H1 (cell line): ENCODE measurements around the gene SF3B2. TPM values are rescaled to one million over a fixed set of nuclear protein-coding genes. Genes with fewer than 3 reads are reported as not detected.

Experiments used
- CTCF ChIA-PET: fragments of 300-600 bp; sonication (Branson Sonifier 250); formaldehyde crosslinking; loops from one replicate; lab custom pipeline; 2021; ENCODE audit not compliant: partially characterized antibody; lab: Charles Lee
- POLR2A ChIA-PET: fragments of 300-600 bp; sonication (Branson Sonifier 250); formaldehyde crosslinking; loops from one replicate; lab custom pipeline; 2021; ENCODE audit warnings: inconsistent platforms; ENCODE audit not compliant: partially characterized antibody; lab: Charles Lee
- DNase-seq, 2 experiments: peaks; one replicate each; pipeline versions ENCODE4 v3.0.0 to v3.0.0-alpha.2; 2010 to 2022; ENCODE audit warnings: low spot score in 2 of 2, low read depth in 1 of 2, mixed read lengths in 1 of 2
- FAIRE-seq: peaks from 2 replicates; lab custom pipeline; 2011; peaks lifted over from hg19 to GRCh38; lab: Jason Lieb, UNC
- H2AFZ ChIP-seq: 2 replicates; pipeline ENCODE4 v1.8.1; 2012; ENCODE audit warnings: low read length, inconsistent platforms
- H2AK5ac ChIP-seq: 2 replicates; pipeline ENCODE4 v1.6.1; 2013; ENCODE audit warnings: low read depth, low read length
- H2BK120ac ChIP-seq: replicated peaks from 2 replicates; pipeline ENCODE3; 2013; ENCODE audit warnings: low read depth, low read length, inconsistent platforms
- H2BK12ac ChIP-seq: 2 replicates; pipeline ENCODE4 v1.6.1; 2013; ENCODE audit warnings: low read depth, low read length
- H2BK15ac ChIP-seq: 2 replicates; pipeline ENCODE4 v1.6.1; 2013; ENCODE audit warnings: low read length
- H2BK20ac ChIP-seq: 2 replicates; pipeline ENCODE4 v1.6.1; 2013; ENCODE audit warnings: low read length
- H2BK5ac ChIP-seq: 2 replicates; pipeline ENCODE4 v1.6.1; 2013; ENCODE audit warnings: low read depth, low read length
- H3K14ac ChIP-seq: 2 replicates; pipeline ENCODE4 v1.6.1; 2013; ENCODE audit warnings: inconsistent platforms; ENCODE audit not compliant: insufficient read length
- H3K18ac ChIP-seq: 2 replicates; pipeline ENCODE4 v1.6.1; 2013; ENCODE audit warnings: low read length; ENCODE audit errors: extremely low read depth
- H3K23ac ChIP-seq: 2 replicates; pipeline ENCODE4 v1.6.1; 2013; ENCODE audit warnings: inconsistent platforms; ENCODE audit not compliant: insufficient read length
- H3K23me2 ChIP-seq: 2 replicates; pipeline ENCODE4 v1.6.1; 2013; ENCODE audit warnings: low read depth, low read length
- H3K27ac ChIP-seq: 2 replicates; pipeline ENCODE4 v1.6.1; 2011; ENCODE audit warnings: low read depth, low read length, inconsistent platforms
- H3K27me3 ChIP-seq, 4 experiments: replicated peaks in 1 of 4; 1 replicate in 1 of 4; 2 replicates in 3 of 4; pipeline versions ENCODE4 v1.6.1 to v1.8.1; 2011 to 2013; ENCODE audit warnings: low read length in 3 of 4, mild to moderate bottlenecking in 3 of 4, inconsistent platforms in 2 of 4, mixed read lengths in 2 of 4, moderate library complexity in 1 of 4; ENCODE audit not compliant: control insufficient read depth in 3 of 4, insufficient read depth in 3 of 4; ENCODE audit errors: extremely low read depth in 1 of 4
- H3K36me3 ChIP-seq, 4 experiments: 2 replicates each; pipeline versions ENCODE4 v1.6.1 to v1.8.1; 2011 to 2013; ENCODE audit warnings: mild to moderate bottlenecking in 4 of 4, low read length in 3 of 4, moderate library complexity in 2 of 4, control low read depth in 1 of 4, inconsistent platforms in 1 of 4; ENCODE audit not compliant: insufficient read depth in 4 of 4, control insufficient read depth in 2 of 4
- H3K4ac ChIP-seq: replicated peaks from 2 replicates; pipeline ENCODE3; 2013; ENCODE audit warnings: low read length, low read depth, mixed read lengths, inconsistent platforms; ENCODE audit not compliant: insufficient read length
- H3K4me1 ChIP-seq, 4 experiments: replicated peaks in 1 of 4; 1 replicate in 1 of 4; 2 replicates in 3 of 4; pipeline versions ENCODE4 v1.6.1 to v1.8.1; 2011 to 2013; ENCODE audit warnings: low read length in 3 of 4, inconsistent platforms in 2 of 4, mixed read lengths in 1 of 4; ENCODE audit not compliant: insufficient read depth in 4 of 4, control insufficient read depth in 3 of 4
- H3K4me2 ChIP-seq, 2 experiments: 2 replicates each; pipeline versions ENCODE4 v1.6.1 to v1.8.1; 2011 to 2013; ENCODE audit warnings: low read depth in 2 of 2, low read length in 2 of 2, control low read depth in 1 of 2, inconsistent platforms in 1 of 2, mild to moderate bottlenecking in 1 of 2; ENCODE audit not compliant: insufficient read depth in 1 of 2
- H3K4me3 ChIP-seq, 4 experiments: fragments of 200-600, 300-600 bp in 1 of 4; sonication (generic), shearing (Covaris generic), sonication (Bioruptor Twin) in 1 of 4; 2 replicates each; pipeline versions ENCODE4 v1.5.1 to v1.8.1; 2011 to 2016; ENCODE audit warnings: low read length in 4 of 4, low read depth in 3 of 4, control low read depth in 2 of 4, inconsistent platforms in 2 of 4, mild to moderate bottlenecking in 2 of 4, mixed read lengths in 1 of 4, moderate library complexity in 1 of 4; ENCODE audit not compliant: insufficient read depth in 2 of 4; ENCODE audit errors: extremely low read depth in 1 of 4
- H3K56ac ChIP-seq: replicated peaks from 2 replicates; pipeline ENCODE3; 2013; ENCODE audit warnings: low read depth, mild to moderate bottlenecking, mixed read lengths, low read length, inconsistent platforms; ENCODE audit not compliant: insufficient read length
- H3K79me1 ChIP-seq: 2 replicates; pipeline ENCODE4 v1.6.1; 2013; ENCODE audit warnings: low read depth, low read length, control low read depth
- H3K79me2 ChIP-seq, 2 experiments: 2 replicates each; pipeline versions ENCODE4 v1.6.1 to v1.8.1; 2012 to 2013; ENCODE audit warnings: low read length in 2 of 2, mild to moderate bottlenecking in 2 of 2, inconsistent platforms in 1 of 2; ENCODE audit not compliant: insufficient read depth in 2 of 2, control insufficient read depth in 1 of 2
- H3K9ac ChIP-seq, 4 experiments: replicated peaks in 1 of 4; 1 replicate in 1 of 4; 2 replicates in 3 of 4; pipeline versions ENCODE4 v1.6.1 to v1.8.1; 2011 to 2013; ENCODE audit warnings: low read depth in 3 of 4, low read length in 3 of 4, control low read depth in 2 of 4, mild to moderate bottlenecking in 2 of 4, moderate library complexity in 2 of 4, inconsistent platforms in 1 of 4; ENCODE audit errors: extremely low read depth in 1 of 4
- H3K9me3 ChIP-seq, 2 experiments: 2 replicates each; pipeline versions ENCODE4 v1.6.1 to v1.8.1; 2012 to 2013; ENCODE audit warnings: mild to moderate bottlenecking in 2 of 2, moderate library complexity in 2 of 2, control low read depth in 1 of 2, inconsistent platforms in 1 of 2, low read depth in 1 of 2, low read length in 1 of 2, mixed read lengths in 1 of 2; ENCODE audit not compliant: insufficient read depth in 2 of 2
- H4K20me1 ChIP-seq, 2 experiments: replicated peaks in 1 of 2; 2 replicates each; pipeline versions ENCODE3 to v1.8.1; 2011 to 2013; ENCODE audit warnings: inconsistent platforms in 2 of 2, low read length in 2 of 2, mild to moderate bottlenecking in 1 of 2; ENCODE audit not compliant: insufficient read depth in 2 of 2, control insufficient read depth in 1 of 2
- H4K5ac ChIP-seq: 2 replicates; pipeline ENCODE4 v1.6.1; 2013; ENCODE audit warnings: low read length, low read depth, mixed read lengths, inconsistent platforms; ENCODE audit not compliant: insufficient read length
- H4K8ac ChIP-seq: 2 replicates; pipeline ENCODE4 v1.8.0; 2013; ENCODE audit warnings: mild to moderate bottlenecking, moderate library complexity, low read length, inconsistent platforms; ENCODE audit not compliant: insufficient read depth; ENCODE audit errors: extremely low read depth
- H4K91ac ChIP-seq: replicated peaks from 2 replicates; pipeline ENCODE3; 2013; ENCODE audit warnings: low read length, mixed read lengths, inconsistent platforms; ENCODE audit not compliant: insufficient read length
- CHD1 ChIP-seq: IDR thresholded peaks from 2 replicates; pipeline ENCODE4 v1.6.1; 2012; ENCODE audit warnings: low read depth, low read length, improper control_type of control experiment
- CREB1 ChIP-seq: IDR thresholded peaks from 2 replicates; pipeline ENCODE4 v1.6.1; 2012; ENCODE audit warnings: inconsistent platforms
- HDAC6 ChIP-seq: IDR thresholded peaks from one replicate; pipeline ENCODE4 v1.7.1; 2012; ENCODE audit warnings: low read depth, mild to moderate bottlenecking, inconsistent platforms, low read length, moderate library complexity
- JUN ChIP-seq: IDR thresholded peaks from 2 replicates; pipeline ENCODE4 v1.6.1; 2011; ENCODE audit warnings: low read depth, mild to moderate bottlenecking, improper control_type of control experiment, low read length
- RFX5 ChIP-seq: IDR thresholded peaks from 2 replicates; pipeline ENCODE4 v1.6.1; 2011; ENCODE audit warnings: low read depth, low read length, improper control_type of control experiment, borderline replicate concordance
- SP1 ChIP-seq: IDR thresholded peaks from 2 replicates; pipeline ENCODE4 v1.6.1; 2011; ENCODE audit warnings: low read depth, low read length
- SP2 ChIP-seq: IDR thresholded peaks from 2 replicates; pipeline ENCODE4 v1.6.1; 2012; ENCODE audit warnings: mild to moderate bottlenecking, low read length, inconsistent platforms
- TAF7 ChIP-seq: optimal IDR thresholded peaks from 2 replicates; pipeline ENCODE3; 2011; ENCODE audit warnings: low read depth, mild to moderate bottlenecking, inconsistent platforms, low read length, moderate library complexity, borderline replicate concordance
- WGBS, 2 experiments: shearing (Covaris generic) in 1 of 2; methylation state at CpG; one replicate each; pipeline versions ENCODE4 v1.1.6 to v1.1.7; 2013 to 2015; ENCODE audit warnings: low lambda C conversion rate in 2 of 2, mixed read lengths in 2 of 2, inconsistent platforms in 1 of 2, low coverage in 1 of 2, missing lambda C conversion rate in 1 of 2; ENCODE audit not compliant: insufficient replicate concordance in 2 of 2, insufficient coverage in 1 of 2, insufficient read length in 1 of 2; ENCODE audit errors: extremely low coverage in 1 of 2, missing lambda C conversion rate in 1 of 2; 5-methylcytosine and 5-hydroxymethylcytosine counted together
- polyA plus RNA-seq, 7 experiments: library from polyadenylated mRNA; depleted of rRNA in 3 of 7; stranded (reverse) in 5 of 7; unstranded in 2 of 7; fragments of >200 nt in 5 of 7; fragments of 200-250 nt in 2 of 7; gene quantifications; 1 replicate in 5 of 7; 2 replicates in 1 of 7; 4 replicates in 1 of 7; pipeline versions ENCODE4 v1.2.1 to v1.2.3, GENCODE V29; 2011 to 2013; ENCODE audit warnings: missing spikeins in 2 of 7, mixed read lengths in 2 of 7
- total RNA-seq: library from RNA; stranded (reverse); fragmentation: NEBNext Ultra II Directional; extraction: Animal tissue kit (Norgen Biotek cat#: 25700); gene quantifications from 2 replicates; pipeline ENCODE4 v1.2.1, GENCODE V29; 2021

The SF3B2 gene
- total and polyA plus RNA-seq, 2 of the 8 experiments (the other 6 are each of a cell fraction or from before 2014, with no cell fraction given) = 182 to 237 TPM

DNA sequence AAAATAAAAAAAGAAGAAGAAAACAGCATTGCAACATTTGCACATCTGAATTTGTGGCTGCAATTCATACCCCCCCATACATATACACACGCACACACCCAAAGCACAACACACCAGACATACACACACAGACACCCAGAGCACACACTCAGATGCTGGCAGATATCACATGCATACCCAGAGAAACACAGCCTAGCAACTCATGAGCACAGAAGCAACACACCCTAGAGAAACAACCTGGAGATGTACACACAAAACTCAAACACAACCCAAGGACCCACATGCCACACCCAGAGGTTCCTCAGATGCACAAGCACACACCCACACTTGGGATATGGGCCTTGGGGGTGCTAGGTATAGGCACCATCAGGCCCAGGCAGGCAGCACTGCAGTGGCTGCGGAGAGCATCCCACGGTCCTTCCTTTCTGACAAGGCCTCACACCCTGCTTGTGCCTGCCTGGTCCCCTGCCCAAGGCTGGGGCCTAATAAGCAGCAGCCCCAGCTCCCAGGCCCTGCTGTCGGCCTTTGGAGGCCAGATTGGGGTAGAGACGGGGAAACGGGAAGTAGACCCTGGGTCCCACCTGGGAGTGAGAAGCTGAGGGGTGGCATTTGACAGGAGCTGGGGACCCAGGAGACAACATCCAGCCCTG is 37.2 kb upstream of the SF3B2 start:
- FAIRE-seq (no peak), DNase-seq (no peak)
- Histone ChIP-seq H4K91ac (no peak overlapping the region), H2AK5ac (no peak overlapping the region), H3K4me3 (no peak overlapping the region), H3K56ac (no peak overlapping the region), H2BK120ac (no peak overlapping the region), H3K4me2 (no peak overlapping the region), H3K14ac (no peak overlapping the region), H3K27me3 (peaks cover 6 to 26% (median 24%) of the 10 kb centered on the region in 4 experiments), H3K27ac (no peak overlapping the region), H2AFZ (no peak overlapping the region), H2BK5ac (no peak overlapping the region), H4K8ac (no peak overlapping the region), H3K4me1 (peaks cover 0 to 8% (median 5%) of the 10 kb centered on the region in 4 experiments; a peak in 5 of 7 replicates), H3K9ac (no peak overlapping the region), H3K23me2 (peaks cover 2% of the 10 kb centered on the region; the same call in 1 of the 2 replicates), H3K79me2 (no peaks in the 10 kb centered on the region), H3K36me3 (no peaks in the 10 kb centered on the region), H3K79me1 (no peaks in the 10 kb centered on the region), H4K5ac (no peak overlapping the region), H2BK20ac (no peak overlapping the region), H3K4ac (no peak overlapping the region), H2BK15ac (no peak overlapping the region), H3K18ac (no peak overlapping the region), H2BK12ac (no peak overlapping the region), H3K9me3 (no peaks in the 10 kb centered on the region), H3K23ac (no peak overlapping the region), H4K20me1 (no peaks in the 10 kb centered on the region)
- ChIA-PET POLR2A (interaction anchor here (1.2 kb wide), 1 partner anchor 12 kb away, joined by 5 read pairs; the partner anchor contains the start of genes BANF1 and EIF1AD), CTCF (interaction anchor here (0.7 to 1.6 kb wide), 4 partner anchors 10 to 257 kb away, joined by 3 to 4 read pairs (median 3); no protein-coding TSS in a partner anchor)
- WGBS, 2 experiments = 96% methylated on average over 6 of the region's 6 CpGs; no CpG with 5 or more reads in 1 of the 2 experiments
- TF ChIP-seq SP1 (no peak), CREB1 (no peak), JUN (no peak), HDAC6 (no peak), SP2 (no peak), RFX5 (no peak), TAF7 (no peak), CHD1 (no peak)
